Epithelial cell of esophagus (primary cell): ENCODE data around the gene CADPS.
A peak's percentile ranks its signal among the peaks of the same experiment; 100 is the strongest.

Experiments
- DNase-seq: peaks from one replicate; pipeline ENCODE4 v3.0.0; 2010; ENCODE audit warnings: low read depth
- H3K4me3 ChIP-seq: 2 replicates; pipeline ENCODE4 v1.5.1; 2011; ENCODE audit warnings: mild to moderate bottlenecking, low read length, control low read depth
- TF ChIP-seq, protein P1 (sequence below): IDR thresholded peaks from 2 replicates; pipeline ENCODE4 v1.5.1; 2011; ENCODE audit warnings: low read depth, mild to moderate bottlenecking, low read length, control low read depth, inconsistent platforms; ENCODE audit not compliant: insufficient read depth; ENCODE audit errors: missing control alignments

Gene CADPS

DNA sequence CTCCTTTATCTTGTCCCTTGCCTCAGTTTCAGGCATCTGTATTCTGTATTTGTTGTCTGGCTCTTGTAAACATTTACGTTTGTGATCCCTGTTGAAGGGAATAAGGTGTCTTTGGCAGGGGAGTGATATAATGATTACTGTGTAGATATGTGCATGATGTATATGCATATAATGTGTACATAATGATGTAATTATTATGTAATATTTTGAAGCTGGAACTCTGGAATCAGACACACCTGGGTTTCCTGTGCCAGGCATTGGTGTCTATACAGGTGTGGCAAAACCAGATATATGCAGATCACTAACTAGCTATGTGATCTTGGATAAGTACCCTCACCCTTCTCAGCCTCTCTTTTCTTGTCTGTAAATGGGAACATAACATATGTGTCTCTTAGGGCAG is 260.7 kb downstream of the CADPS start:
- DNase-seq: peak; percentile 73
- no peak overlapping the region for H3K4me3 ChIP-seq
- TF ChIP-seq, protein P1, sequence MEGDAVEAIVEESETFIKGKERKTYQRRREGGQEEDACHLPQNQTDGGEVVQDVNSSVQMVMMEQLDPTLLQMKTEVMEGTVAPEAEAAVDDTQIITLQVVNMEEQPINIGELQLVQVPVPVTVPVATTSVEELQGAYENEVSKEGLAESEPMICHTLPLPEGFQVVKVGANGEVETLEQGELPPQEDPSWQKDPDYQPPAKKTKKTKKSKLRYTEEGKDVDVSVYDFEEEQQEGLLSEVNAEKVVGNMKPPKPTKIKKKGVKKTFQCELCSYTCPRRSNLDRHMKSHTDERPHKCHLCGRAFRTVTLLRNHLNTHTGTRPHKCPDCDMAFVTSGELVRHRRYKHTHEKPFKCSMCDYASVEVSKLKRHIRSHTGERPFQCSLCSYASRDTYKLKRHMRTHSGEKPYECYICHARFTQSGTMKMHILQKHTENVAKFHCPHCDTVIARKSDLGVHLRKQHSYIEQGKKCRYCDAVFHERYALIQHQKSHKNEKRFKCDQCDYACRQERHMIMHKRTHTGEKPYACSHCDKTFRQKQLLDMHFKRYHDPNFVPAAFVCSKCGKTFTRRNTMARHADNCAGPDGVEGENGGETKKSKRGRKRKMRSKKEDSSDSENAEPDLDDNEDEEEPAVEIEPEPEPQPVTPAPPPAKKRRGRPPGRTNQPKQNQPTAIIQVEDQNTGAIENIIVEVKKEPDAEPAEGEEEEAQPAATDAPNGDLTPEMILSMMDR: no peak

- TF ChIP-seq, protein P1: no peak
- no peak overlapping the region for H3K4me3 ChIP-seq
- peak; percentile 60 for DNase-seq
Observed at GRCh38 chr3:62611541-62612240, 263.5 kb downstream of the CADPS start.

DNA sequence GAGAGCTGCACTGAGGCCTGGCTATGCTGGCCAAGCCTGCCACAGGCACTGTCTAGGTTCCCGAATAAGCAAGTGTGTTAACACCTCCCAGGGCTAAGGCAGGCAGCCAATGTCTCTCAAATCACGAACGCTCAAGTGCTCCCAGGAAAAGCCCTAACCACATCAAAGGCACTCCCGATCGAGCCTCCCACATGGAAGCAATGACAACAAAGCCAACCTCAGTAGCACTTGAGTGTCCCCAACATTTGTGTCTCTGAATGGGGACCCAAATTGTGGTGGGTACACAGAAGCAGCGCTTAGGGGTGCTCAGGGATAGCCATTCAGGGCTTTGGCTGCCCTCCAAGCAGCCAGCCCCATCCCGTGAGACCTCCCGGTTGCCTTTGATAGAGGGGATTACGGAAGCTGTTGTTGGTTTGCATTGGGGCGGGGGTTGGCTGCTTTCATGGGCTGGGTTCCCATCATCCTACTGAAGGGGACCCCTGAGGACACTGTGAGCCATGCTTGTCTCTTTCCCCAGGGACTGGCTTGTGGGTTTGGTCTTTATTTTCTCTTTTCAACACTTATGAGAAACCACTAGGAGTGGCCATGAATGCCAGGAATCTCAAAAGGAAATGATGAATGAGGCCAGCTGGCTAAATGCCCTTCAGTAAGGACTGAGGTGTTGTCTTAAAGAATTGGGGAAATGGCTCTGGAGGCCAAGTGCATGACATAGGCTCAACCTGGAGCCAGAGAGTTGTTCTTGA is 267.8 kb downstream of the CADPS start:
- no peak overlapping the region for H3K4me3 ChIP-seq
- peak; percentile 90 for DNase-seq
- TF ChIP-seq, protein P1: no peak

DNA sequence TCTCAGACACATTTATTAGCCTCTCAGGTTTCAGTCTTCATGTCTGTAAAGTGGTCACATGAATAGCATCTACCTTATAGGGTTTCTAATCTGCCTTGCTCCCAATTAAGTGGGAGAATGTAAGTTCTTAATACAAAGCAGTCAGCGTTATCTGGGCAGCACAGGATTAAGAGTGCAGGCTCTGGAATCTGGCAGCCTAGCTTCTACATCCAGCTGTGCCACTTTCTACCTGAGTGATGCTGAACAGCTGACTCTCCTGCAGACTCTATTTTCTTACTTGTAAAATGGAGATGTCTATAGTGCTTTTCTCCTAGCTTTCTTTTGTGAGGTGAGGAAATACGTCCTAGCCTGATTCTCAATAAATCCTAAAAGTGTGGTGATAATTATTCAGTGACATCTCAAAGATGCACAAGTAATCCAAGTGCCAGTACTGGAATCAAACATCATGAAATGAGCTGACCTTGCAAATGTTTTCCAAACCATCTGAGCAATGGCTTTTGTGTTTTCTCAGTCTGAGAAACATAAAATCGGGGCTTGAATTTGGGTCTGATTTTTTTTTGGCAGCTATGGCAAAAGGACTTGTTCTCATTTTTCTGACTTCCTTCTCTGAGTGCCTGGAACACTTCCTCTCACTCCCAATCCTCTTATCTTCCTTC is 269.7 kb downstream of the CADPS start:
- no peak for DNase-seq
- TF ChIP-seq, protein P1: no peak
- H3K4me3 ChIP-seq: no peak overlapping the region

- TF ChIP-seq, protein P1: no peak
- peak; percentile 52 for DNase-seq
- H3K4me3 ChIP-seq: no peak overlapping the region
Observed at GRCh38 chr3:62604751-62605351, 270.4 kb downstream of the CADPS start.

DNA sequence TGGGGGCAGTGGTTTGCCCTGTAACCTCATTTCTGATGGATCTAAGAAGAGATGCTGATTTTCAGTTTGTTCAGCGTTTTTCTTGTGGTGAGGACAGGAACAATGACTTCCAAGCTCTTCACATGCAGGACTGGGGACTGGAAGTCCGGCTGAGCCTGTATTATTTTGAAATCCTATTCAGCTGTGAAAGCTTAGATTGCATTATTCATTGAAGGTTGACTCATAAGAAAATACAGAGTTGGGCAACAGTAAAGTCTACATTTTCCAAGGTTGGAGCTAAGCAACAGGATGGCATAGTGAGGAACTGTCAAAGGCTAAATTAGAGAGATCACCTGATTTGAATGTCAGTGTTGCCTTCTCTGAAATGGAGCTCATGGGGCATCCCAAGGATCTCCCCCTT is 270.9 kb downstream of the CADPS start:
- peak overlapping the region; percentile 19 for H3K4me3 ChIP-seq
- peak; percentile 96 for DNase-seq
- TF ChIP-seq, protein P1: no peak
